ACC112 (cell line): ENCODE data around the gene NMU.
"Not testable (repeated sequence)": the region's sequence is repeated elsewhere in the genome, so short reads cannot be mapped to it uniquely, and the experiment has no call there.

Experiments used
- H2AFZ ChIP-seq: fragments of 200-600 bp; sonication (generic); one replicate; pipeline ENCODE4 v1.6.0; 2017; ENCODE audit warnings: antibody characterized with exemption, low read length; ENCODE audit not compliant: unreplicated experiment
- H3K27ac ChIP-seq: fragments of 200-600 bp; sonication (generic); 2 replicates; pipeline ENCODE4 v1.5.1; 2014; ENCODE audit warnings: low read depth, mild to moderate bottlenecking, antibody characterized with exemption, low read length, moderate library complexity
- H3K27me3 ChIP-seq: fragments of 200-600 bp; sonication (generic); 2 replicates; pipeline ENCODE4 v1.6.1; 2014; ENCODE audit warnings: mild to moderate bottlenecking, antibody characterized with exemption, low read length, moderate library complexity, mixed read lengths; ENCODE audit not compliant: insufficient read depth
- H3K36me3 ChIP-seq: fragments of 200-600 bp; sonication (generic); 2 replicates; pipeline ENCODE4 v1.6.1; 2016; ENCODE audit warnings: mild to moderate bottlenecking, antibody characterized with exemption, low read length, moderate library complexity, mixed read lengths; ENCODE audit not compliant: insufficient read depth
- H3K4me1 ChIP-seq: fragments of 200-600 bp; sonication (generic); one replicate; pipeline ENCODE4 v1.6.1; 2016; ENCODE audit warnings: low read length, mixed read lengths; ENCODE audit not compliant: insufficient read depth, unreplicated experiment, control insufficient read depth
- H3K4me3 ChIP-seq: fragments of 200-600 bp; sonication (generic); 2 replicates; pipeline ENCODE4 v1.5.1; 2014; ENCODE audit warnings: mild to moderate bottlenecking, low read depth, low read length
- H3K79me2 ChIP-seq: fragments of 200-600 bp; sonication (generic); one replicate; pipeline ENCODE4 v1.6.0; 2016; ENCODE audit warnings: low read length; ENCODE audit not compliant: control insufficient read depth, unreplicated experiment, insufficient read depth

Gene NMU

DNA sequence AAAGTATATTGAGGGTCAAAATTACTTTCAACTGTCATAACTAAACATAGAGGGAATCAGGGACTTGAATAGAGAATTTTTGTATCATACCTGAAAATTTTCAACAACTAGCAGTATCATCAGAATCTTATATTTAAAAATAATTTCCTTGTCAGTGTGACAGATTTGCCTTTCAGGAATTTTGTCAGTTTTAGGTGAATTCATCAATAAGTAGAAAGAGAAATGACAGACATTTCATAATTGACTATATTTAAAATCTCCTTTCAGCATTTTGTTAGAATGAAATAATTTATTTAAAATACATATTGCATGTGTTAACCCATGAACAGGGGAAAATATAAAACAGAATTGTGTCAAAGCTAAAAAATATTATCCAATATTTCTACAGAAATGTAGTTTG, 35.5 kb downstream of the NMU start:
- H3K4me1 ChIP-seq, result no peaks in the 10 kb centered on the region
- no peak overlapping the region for H3K4me3 ChIP-seq
- H2AFZ ChIP-seq, result no peak overlapping the region
- no peaks in the 10 kb centered on the region for H3K79me2 ChIP-seq
- no peaks in the 10 kb centered on the region for H3K27me3 ChIP-seq
- H3K36me3 ChIP-seq, result no peaks in the 10 kb centered on the region
- H3K27ac ChIP-seq, result no peak overlapping the region

DNA sequence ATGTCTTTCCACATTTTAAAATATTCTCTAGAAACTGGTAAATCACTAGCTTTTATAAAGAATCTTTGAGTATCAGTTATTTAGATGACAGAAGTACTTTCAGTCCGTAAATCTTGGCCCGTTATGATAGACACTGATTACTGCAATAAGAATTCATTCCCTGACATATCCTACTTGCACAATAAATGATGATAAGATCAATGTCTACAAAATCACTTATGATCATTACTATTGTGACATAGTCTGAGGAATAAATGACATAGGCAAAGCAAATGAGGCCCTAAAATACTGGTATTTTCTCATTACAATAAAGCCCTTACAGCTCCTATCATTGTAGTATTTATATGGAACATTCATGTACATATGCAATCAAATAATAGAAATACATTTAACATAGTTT, 37.5 kb downstream of the NMU start:
- H3K4me3 ChIP-seq, result no peak overlapping the region
- no peak overlapping the region for H3K27ac ChIP-seq
- H3K79me2 ChIP-seq, result no peaks in the 10 kb centered on the region
- H3K36me3 ChIP-seq, result no peaks in the 10 kb centered on the region
- no peak overlapping the region for H2AFZ ChIP-seq
- no peaks in the 10 kb centered on the region for H3K4me1 ChIP-seq
- H3K27me3 ChIP-seq, result no peaks in the 10 kb centered on the region

DNA sequence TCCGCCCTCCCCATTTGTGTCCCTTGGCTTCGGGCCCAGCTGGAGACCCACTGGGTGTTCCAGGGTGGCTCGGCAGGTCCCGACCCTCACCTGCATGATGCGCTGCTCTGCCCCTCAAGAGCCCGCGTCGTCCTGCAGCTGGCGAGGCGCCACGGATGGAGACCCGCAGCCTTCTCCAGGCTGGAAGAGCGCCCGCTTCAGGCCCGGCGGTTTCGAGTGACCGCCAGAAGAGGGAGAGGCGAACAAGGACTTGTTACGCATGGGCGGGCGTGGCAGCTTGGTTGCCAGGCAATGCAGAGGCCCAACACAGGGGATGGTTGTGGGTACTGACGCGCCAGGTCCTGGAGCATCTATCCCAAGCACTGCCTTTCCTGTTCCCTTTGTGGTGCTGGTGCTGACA, 44.1 kb downstream of the NMU start, which contains the start of gene PDCL2:
TSS of gene PDCL2 (minus strand) at position 232 of the 400 bp plus-strand sequence. CDS start at position 96, 136 bp downstream.
- no peaks in the 10 kb centered on the region for H3K27me3 ChIP-seq
- no peak within 1 kb of the TSS for H3K27ac ChIP-seq
- H3K79me2 ChIP-seq, result no peaks in the 10 kb centered on the region
- H3K4me1 ChIP-seq, result no peaks in the 10 kb centered on the region
- no peak within 1 kb of the TSS for H3K4me3 ChIP-seq
- no peaks in the 10 kb centered on the region for H3K36me3 ChIP-seq
- H2AFZ ChIP-seq, result no peak within 1 kb of the TSS

DNA sequence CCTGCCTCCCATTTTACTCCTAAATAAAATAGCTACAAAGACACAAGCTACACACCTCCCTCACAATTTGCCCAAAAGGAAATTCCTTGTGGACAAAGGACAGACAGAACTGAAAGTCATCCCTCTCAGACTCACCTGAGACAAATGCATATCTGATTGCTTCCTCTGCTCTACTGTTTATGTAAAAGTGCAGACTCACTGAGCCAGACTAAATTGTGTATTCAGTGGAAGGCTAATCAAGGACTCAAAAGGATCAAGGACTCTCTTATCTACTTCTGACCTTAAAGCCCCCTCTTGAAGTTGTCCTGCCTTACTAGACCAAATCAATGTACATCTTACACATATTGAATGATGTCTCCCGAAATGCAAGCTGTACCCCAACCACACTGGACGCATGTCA, 47.9 kb downstream of the NMU start:
- no peaks in the 10 kb centered on the region for H3K4me1 ChIP-seq

DNA sequence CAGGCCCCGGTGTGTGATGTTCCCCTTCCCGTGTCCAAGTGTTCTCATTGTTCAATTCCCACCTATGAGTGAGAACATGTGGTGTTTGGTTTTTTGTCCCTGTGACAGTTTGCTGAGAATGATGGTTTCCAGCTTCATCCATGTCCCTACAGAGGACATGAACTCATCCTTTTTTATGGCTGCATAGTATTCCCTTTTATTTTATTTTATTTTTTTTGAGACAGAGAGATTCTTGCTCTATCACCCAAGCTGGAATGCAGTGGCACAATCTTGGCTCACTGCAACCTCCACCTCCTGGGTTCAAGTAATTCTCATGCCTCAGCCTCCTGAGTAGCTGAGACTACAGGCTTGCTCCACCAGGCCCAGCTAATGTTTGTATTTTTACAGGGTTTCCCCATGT, 53.3 kb downstream of the NMU start:
- not testable (repeated sequence) for H3K4me1 ChIP-seq, H3K79me2 ChIP-seq, H3K36me3 ChIP-seq, H3K27ac ChIP-seq, H3K27me3 ChIP-seq, H3K4me3 ChIP-seq, H2AFZ ChIP-seq

More for the DNA sequence above, 47.9 kb downstream of the NMU start:
- Histone ChIP-seq H3K27me3 (no peaks in the 10 kb centered on the region), H3K4me3 (no peak overlapping the region), H3K79me2 (no peaks in the 10 kb centered on the region), H3K36me3 (no peaks in the 10 kb centered on the region), H3K27ac (no peak overlapping the region), H2AFZ (no peak overlapping the region)

DNA sequence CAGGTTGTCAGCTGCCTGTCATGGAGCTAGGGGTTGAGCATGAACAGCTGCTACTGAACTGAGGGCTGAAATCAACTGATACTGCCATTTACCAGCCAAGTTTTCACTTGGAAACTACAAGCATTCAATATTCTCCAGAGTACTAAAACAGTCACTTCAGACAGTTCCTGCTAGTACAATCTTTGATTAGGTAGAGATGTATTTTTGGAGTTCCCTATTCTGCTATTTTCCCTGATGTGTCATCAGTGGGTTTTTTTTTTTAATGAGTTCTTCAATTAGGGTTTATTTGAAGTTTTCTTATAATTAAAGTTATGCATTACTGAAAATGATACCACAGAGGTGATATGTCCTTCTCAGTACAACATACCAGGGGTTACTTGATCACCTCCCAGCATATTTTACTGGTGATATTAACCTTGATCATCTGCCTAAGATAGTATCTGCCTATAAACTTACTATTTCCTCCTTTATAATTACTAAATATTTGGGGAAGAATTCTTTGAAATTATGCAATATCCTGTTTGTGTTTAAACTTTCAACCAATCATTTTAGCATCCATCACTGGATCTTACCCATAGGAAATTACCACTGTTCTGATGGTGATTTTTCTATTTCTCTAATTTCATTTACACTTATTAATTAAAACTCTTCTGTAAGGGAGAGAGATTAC, 57.6 kb downstream of the NMU start:
- Histone ChIP-seq H3K36me3 (no peaks in the 10 kb centered on the region), H3K27ac (no peak overlapping the region), H3K79me2 (no peaks in the 10 kb centered on the region), H3K4me1 (no peaks in the 10 kb centered on the region), H3K4me3 (no peak overlapping the region), H3K27me3 (no peaks in the 10 kb centered on the region), H2AFZ (no peak overlapping the region)

DNA sequence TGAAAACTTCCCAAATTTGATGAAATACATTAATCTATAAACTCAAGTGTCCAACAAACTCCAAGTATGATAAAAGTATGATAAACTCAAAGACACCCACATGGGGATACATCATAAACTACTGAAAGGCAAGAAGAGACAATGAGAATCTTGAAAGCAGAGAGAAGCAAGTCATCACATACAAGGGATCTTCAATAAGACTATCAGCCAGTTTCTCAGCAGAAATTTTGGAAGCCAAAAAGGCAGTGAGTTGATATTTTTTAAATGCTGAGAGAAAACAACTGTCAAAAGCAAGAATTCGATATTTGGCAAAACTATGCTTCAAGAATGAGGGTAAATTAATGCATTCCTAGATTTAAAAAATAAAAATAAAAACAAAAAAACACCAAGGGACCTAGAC, 60.6 kb downstream of the NMU start:
- no peaks in the 10 kb centered on the region for H3K79me2 ChIP-seq
- no peak overlapping the region for H2AFZ ChIP-seq
- H3K4me3 ChIP-seq, result no peak overlapping the region
- H3K27me3 ChIP-seq, result no peaks in the 10 kb centered on the region
- H3K4me1 ChIP-seq, result no peaks in the 10 kb centered on the region
- no peaks in the 10 kb centered on the region for H3K36me3 ChIP-seq
- H3K27ac ChIP-seq, result no peak overlapping the region

DNA sequence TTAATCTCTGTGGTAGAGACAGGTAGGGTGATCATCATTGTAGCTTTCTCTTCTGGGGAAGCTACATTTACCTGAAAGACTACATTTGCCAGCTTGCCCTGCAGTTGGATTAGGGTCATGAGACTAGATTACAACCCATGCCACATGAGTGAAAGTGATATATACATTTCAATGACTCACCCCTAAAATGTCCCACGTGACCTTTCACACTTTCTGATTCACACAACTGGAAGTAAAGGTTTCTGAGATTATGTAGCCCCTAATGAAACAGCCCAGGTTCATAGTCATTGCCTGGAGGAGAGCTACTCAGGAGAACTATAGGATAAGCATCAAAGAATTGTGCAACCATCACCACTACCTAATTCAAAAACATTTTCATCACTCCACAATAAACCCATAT, 61.8 kb downstream of the NMU start:
- Histone ChIP-seq H3K27ac (no peak overlapping the region), H3K4me3 (no peak overlapping the region), H3K27me3 (no peaks in the 10 kb centered on the region), H3K36me3 (no peaks in the 10 kb centered on the region), H3K4me1 (no peaks in the 10 kb centered on the region), H2AFZ (no peak overlapping the region), H3K79me2 (no peaks in the 10 kb centered on the region)

DNA sequence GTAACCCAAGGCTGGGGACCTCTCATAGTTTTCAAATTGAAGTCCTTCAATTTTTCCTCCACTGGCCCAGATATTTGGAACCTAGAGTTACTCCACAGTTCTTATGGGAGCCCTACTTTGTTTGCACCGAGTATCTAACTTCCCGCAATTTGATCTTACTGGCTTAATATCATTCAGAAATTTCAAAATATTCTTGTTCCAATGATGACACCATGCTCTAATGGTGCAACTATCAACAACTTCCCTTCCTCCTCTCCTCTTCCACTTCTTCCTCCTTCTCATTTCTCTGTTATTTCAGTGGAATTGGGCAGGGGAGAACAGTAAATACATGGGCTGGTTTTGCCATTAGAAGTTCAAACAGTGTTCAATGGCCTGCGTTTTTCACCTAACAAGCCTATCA, 64.3 kb downstream of the NMU start:
- no peaks in the 10 kb centered on the region for H3K27me3 ChIP-seq
- H3K79me2 ChIP-seq, result no peaks in the 10 kb centered on the region
- H3K27ac ChIP-seq, result no peak overlapping the region
- H3K4me3 ChIP-seq, result no peak overlapping the region
- no peak overlapping the region for H2AFZ ChIP-seq
- H3K36me3 ChIP-seq, result no peaks in the 10 kb centered on the region
- no peaks in the 10 kb centered on the region for H3K4me1 ChIP-seq

DNA sequence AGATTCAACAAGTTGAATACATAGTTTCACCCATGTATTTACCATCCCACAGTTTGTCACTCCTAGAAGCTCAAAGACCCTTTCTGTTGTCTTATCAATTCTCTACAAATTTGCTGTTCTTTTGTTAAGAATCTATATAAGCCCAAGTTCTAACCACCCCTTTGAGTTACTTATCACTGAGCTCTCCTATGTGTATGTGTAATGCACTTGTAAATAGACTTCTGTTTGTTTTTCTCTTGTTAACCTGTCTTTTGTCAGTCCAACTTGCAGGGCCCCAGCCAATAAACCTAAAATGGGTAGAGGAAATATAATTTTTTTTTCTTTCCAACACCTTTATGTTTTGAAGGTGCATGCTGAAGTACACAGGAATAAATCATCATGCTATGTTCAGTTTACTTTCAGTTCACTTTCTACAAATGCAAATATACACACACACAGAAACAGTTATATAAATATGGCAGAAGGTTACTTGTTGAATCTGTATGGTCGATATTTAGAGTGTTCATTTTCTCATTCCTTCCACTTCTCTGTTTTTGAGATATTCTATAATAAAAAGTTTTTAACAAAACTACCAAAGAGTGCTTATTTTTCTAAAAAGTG, 67.1 kb downstream of the NMU start:
- H3K79me2 ChIP-seq, result no peaks in the 10 kb centered on the region
- H3K36me3 ChIP-seq, result no peaks in the 10 kb centered on the region
- H3K4me1 ChIP-seq, result no peaks in the 10 kb centered on the region
- no peak overlapping the region for H2AFZ ChIP-seq
- no peaks in the 10 kb centered on the region for H3K27me3 ChIP-seq
- no peak overlapping the region for H3K4me3 ChIP-seq
- H3K27ac ChIP-seq, result no peak overlapping the region

DNA sequence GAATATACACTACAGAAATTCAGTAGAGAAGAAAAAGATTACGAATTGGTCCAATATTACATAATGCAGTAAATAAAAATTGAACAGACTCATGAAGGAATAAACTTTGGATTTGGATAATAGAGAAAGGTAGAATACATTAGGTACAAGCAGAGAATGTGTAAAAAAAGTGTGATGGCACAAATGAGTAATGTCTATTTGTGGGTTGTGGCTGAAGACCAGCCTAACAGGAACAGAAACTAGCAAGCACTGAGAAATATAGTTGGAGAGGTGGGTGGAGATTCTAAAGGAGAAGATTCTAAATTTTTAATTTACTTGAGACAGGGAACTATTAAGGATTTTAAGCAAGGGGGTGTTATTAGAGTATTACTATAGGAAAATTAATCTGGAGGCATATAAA, 74.2 kb downstream of the NMU start:
- Histone ChIP-seq H3K79me2 (no peaks in the 10 kb centered on the region), H3K27me3 (no peaks in the 10 kb centered on the region), H3K4me1 (no peaks in the 10 kb centered on the region), H3K36me3 (no peaks in the 10 kb centered on the region), H3K4me3 (no peak overlapping the region), H3K27ac (no peak overlapping the region), H2AFZ (no peak overlapping the region)
